GM23338 (cell line): ENCODE measurements around the gene HSPG2.

Source experiments
- CREB1 ChIP-seq: fragments of 250-450 bp; sonication (Bioruptor Pico); IDR thresholded peaks from 2 replicates; pipeline ENCODE4 v1.5.0; 2020; ENCODE audit warnings: low read depth, mild to moderate bottlenecking, moderate library complexity
- CTCF ChIP-seq, 2 experiments: fragments of 200-600 bp in 1 of 2; sonication (generic) in 1 of 2; conservative IDR thresholded peaks; 2 replicates each; pipeline versions ENCODE4 v1.5.1 to v1.6.1; 2016 to 2017; ENCODE audit warnings: antibody characterized with exemption in 2 of 2, low read depth in 2 of 2, mild to moderate bottlenecking in 2 of 2, moderate library complexity in 1 of 2
- ETS1 ChIP-seq: IDR thresholded peaks from 2 replicates; pipeline ENCODE4 v1.6.1; 2016; ENCODE audit warnings: antibody characterized with exemption
- EZH2 ChIP-seq: fragments of 200-600 bp; sonication (generic); IDR thresholded peaks from one replicate; pipeline ENCODE4 v1.8.0; 2017; ENCODE audit warnings: antibody characterized with exemption, mild to moderate bottlenecking, low read depth; ENCODE audit not compliant: unreplicated experiment
- EZH2phosphoT487 ChIP-seq: fragments of 200-600 bp; sonication (generic); IDR thresholded peaks from one replicate; pipeline ENCODE4 v1.8.1; 2018; ENCODE audit warnings: antibody characterized with exemption; ENCODE audit not compliant: unreplicated experiment
- JUNB ChIP-seq: IDR thresholded peaks from one replicate; pipeline ENCODE4 v1.6.1; 2016; ENCODE audit warnings: antibody characterized with exemption; ENCODE audit not compliant: unreplicated experiment
- NANOG ChIP-seq: IDR thresholded peaks from 2 replicates; pipeline ENCODE4 v1.6.1; 2016; ENCODE audit warnings: antibody characterized with exemption, borderline replicate concordance
- POLR2AphosphoS5 ChIP-seq: IDR thresholded peaks from 2 replicates; pipeline ENCODE4 v1.6.1; 2016; ENCODE audit warnings: antibody characterized with exemption, low read depth
- REST ChIP-seq: IDR thresholded peaks from one replicate; pipeline ENCODE4 v1.6.1; 2018; ENCODE audit warnings: antibody characterized with exemption; ENCODE audit not compliant: unreplicated experiment
- STAT1 ChIP-seq: IDR thresholded peaks from one replicate; pipeline ENCODE4 v1.6.1; 2016; ENCODE audit warnings: antibody characterized with exemption; ENCODE audit not compliant: unreplicated experiment
- ZNF114 ChIP-seq: fragments of 250-450 bp; sonication (Bioruptor Pico); IDR thresholded peaks from 2 replicates; pipeline ENCODE4 v1.5.0; 2020; ENCODE audit warnings: mild to moderate bottlenecking, moderate library complexity
- ZNF462 ChIP-seq: fragments of 250-450 bp; sonication (Bioruptor Pico); IDR thresholded peaks from 2 replicates; pipeline ENCODE4 v1.5.0; 2020; ENCODE audit warnings: mild to moderate bottlenecking, moderate library complexity

- TF ChIP-seq CTCF (conservative IDR thresholded peaks at IDR 0.05; ENCODE audit: low read depth in 2 of 2) (no peak), POLR2AphosphoS5 (no peak), EZH2 (no peak), ZNF114 (no peak), CREB1 (no peak), STAT1 (no peak), REST (no peak), EZH2phosphoT487 (no peak), JUNB (no peak), NANOG (no peak), ZNF462 (CRISPR knock-in tag) (no peak), ETS1 (no peak)
These were observed 25.7 kb downstream of the HSPG2 start for GRCh38 chr1:21911205-21912001.
